Activated naive CD4-positive, alpha-beta T cell treated with anti-CD3 and anti-CD28 coated beads for 36 hours (primary cell): Measurements from ENCODE around the gene PHYKPL. TPM values are rescaled to one million over a fixed set of nuclear protein-coding genes. Genes with fewer than 3 reads are reported as not detected.

ENCODE experiments used
- CTCF ChIA-PET: fragments of 350-600 bp; sonication (Branson Sonifier 250); formaldehyde crosslinking; loops from one replicate; lab custom pipeline; 2021; ENCODE audit warnings: antibody characterized with exemption; lab: Charles Lee
- DNase-seq: peaks from one replicate; pipeline ENCODE4 v3.0.0-alpha.2; 2020
- H3K27ac Mint-ChIP-seq: one replicate; pipeline ENCODE4 v1.8.0; 2021; ENCODE audit warnings: mild to moderate bottlenecking, mixed read lengths
- H3K27me3 Mint-ChIP-seq: one replicate; pipeline ENCODE4 v1.8.0; 2021; ENCODE audit warnings: low read depth, mixed read lengths
- H3K36me3 Mint-ChIP-seq: one replicate; pipeline ENCODE4 v1.8.0; 2021; ENCODE audit warnings: low read depth, mixed read lengths
- H3K4me1 Mint-ChIP-seq: one replicate; pipeline ENCODE4 v1.8.0; 2021; ENCODE audit warnings: low read depth, mixed read lengths
- H3K4me3 Mint-ChIP-seq: one replicate; pipeline ENCODE4 v1.8.0; 2021; ENCODE audit warnings: mild to moderate bottlenecking, moderate library complexity, mixed read lengths
- H3K9me3 Mint-ChIP-seq: one replicate; pipeline ENCODE4 v1.8.0; 2021; ENCODE audit warnings: mixed read lengths
- intact Hi-C: fragments of 100-400 bp; cut with micrococcal nuclease; formaldehyde crosslinking; loops from one replicate; pipeline ENCODE4 v1.15.1; 2023
- total RNA-seq, 2 experiments: library from RNA; stranded (reverse); gene quantifications; one replicate each; pipeline ENCODE4 v1.2.3, GENCODE V29; 2021

PHYKPL gene
- total RNA-seq, 2 experiments from 2014 or later: 50.9 to 51.2 TPM

DNA sequence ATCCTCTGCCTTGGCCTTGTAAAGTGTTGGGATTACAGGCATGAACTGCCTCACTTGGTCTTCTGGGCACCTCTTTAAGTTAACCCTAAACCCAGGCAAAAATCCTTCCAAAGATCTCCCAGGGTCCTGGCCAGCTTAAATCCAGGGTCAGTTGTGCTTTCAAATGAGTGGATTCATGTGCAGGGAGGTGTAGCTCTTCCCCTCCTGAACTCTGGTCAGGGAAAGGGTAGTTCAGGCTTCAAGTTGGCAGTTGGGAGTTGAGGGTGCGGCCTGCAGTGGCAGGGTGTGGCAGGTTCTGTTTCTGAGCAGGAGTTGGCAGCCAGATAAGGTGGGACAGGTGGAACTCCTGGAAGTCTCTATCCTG is 24.7 kb downstream of the PHYKPL start:
- DNase-seq: no peak
- peaks cover 2% of the 10 kb centered on the region for H3K27me3 Mint-ChIP-seq
- H3K4me3 Mint-ChIP-seq: peak overlapping the region; percentile 0
- no peaks in the 10 kb centered on the region for H3K9me3 Mint-ChIP-seq
- peaks cover 63% of the 10 kb centered on the region for H3K36me3 Mint-ChIP-seq
- intact Hi-C loops: no loop called here
- peaks cover 37% of the 10 kb centered on the region for H3K4me1 Mint-ChIP-seq
- H3K27ac Mint-ChIP-seq: peak overlapping the region; percentile 72
- CTCF ChIA-PET: no interaction called here

DNA sequence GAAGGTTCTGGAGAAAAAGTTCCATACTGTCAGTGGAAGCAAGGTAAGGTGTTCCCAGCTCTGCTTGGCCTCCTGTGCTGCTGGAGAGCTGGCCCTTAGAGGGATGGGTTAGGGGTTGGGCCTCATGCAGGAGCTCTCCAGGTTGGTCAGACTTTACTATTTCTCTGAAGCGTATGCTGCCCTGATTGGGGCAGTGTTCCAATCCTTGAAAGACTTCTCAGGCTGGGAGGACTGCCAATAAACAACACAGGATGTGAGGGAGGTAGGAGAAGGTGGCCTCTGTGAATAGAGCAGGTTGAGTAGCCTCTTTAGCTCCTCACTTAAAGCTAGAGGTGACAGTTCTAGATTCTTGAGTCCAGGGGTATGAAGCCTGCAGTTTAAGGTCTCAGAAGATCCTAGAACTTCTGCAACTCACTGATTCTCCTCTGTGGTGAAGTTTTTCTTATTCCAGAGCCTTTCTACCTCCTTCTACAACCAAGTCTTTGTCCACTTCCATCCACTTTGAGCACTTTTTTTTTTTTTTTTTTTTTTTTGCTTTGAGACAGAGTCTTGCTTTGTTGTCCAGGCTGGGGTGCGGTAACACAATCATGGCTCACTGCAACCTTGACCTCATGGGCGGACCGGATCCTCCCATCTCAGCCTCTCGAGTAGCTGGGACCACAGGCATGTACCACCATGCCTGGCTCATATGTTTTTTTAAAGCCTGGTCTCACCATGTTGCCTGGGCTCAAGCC is 25.3 kb downstream of the PHYKPL start:
- intact Hi-C loops: no loop called here
- Mint-ChIP-seq H3K27ac (peak overlapping the region; percentile 72), H3K36me3 (peaks cover 60% of the 10 kb centered on the region), H3K4me3 (peak overlapping the region; percentile 82), H3K27me3 (peaks cover 2% of the 10 kb centered on the region), H3K9me3 (no peaks in the 10 kb centered on the region), H3K4me1 (peaks cover 37% of the 10 kb centered on the region)
- DNase-seq: no peak
- CTCF ChIA-PET: interaction anchor here (1.0 kb wide), 1 partner anchor 27 kb away, joined by 5 read pairs; no protein-coding TSS in a partner anchor

DNA sequence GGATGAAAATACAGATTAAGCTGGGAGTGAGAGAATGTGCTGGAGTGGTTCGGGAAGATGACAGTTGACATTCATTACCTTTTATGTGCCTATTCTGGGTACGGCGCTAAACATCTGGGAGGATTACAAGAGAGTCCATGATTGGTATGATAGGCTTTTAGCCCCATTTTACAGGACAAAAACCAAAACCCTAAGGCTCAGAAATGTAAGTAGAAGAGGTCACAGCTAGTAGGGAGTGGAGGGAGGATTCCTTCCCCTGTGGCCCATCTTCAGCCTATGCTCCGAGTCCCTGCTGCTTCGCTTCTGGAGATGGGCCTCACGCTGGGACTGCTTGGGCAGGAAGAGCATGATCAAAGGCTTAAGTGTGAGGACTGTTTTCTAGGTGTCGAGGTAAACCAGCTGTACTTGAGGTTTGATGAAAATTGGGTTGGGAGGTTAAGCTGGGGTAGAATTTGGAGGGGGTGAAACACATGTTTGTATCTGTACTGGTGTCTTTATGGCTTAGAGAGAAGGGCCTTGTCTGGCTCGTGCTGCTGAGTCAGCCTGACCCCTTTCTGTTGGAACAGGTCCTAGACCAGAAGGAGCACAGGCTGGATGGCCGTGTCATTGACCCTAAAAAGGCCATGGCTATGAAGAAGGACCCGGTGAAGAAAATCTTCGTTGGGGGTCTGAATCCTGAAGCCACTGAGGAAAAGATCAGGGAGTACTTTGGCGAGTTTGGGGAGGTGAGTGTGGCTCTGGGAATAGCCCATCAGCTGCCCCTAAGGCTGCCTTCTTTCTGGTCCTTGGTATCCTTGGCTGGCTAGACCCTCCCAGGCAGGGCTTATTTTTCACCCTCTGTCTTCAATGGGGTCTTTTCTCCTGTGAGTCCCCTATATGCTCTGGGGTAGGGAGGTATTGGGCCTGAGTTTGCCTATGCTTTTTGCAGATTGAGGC is 26.2 kb downstream of the PHYKPL start:
- no peak for DNase-seq
- Mint-ChIP-seq H3K27ac (peak overlapping the region; percentile 72), H3K4me1 (peaks cover 37% of the 10 kb centered on the region), H3K27me3 (peaks cover 2% of the 10 kb centered on the region), H3K9me3 (no peaks in the 10 kb centered on the region), H3K36me3 (peaks cover 56% of the 10 kb centered on the region), H3K4me3 (peak overlapping the region; percentile 82)
- intact Hi-C loops: no loop called here
- CTCF ChIA-PET: interaction anchor here (1.0 kb wide), 1 partner anchor 28 kb away, joined by 5 read pairs; no protein-coding TSS in a partner anchor

DNA sequence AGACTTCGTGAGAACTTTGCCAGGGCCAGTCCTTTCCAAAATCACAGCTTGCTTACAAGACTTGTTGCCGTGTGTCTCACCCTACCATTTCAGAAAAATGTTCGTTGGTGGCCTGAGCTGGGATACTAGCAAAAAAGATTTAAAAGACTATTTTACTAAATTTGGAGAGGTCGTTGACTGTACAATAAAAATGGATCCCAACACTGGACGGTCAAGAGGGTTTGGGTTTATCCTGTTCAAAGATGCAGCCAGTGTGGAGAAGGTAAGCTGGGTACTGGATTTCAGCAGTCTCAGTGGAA is 26.9 kb downstream of the PHYKPL start:
- peak overlapping the region; percentile 82 for H3K4me3 Mint-ChIP-seq
- H3K36me3 Mint-ChIP-seq: peaks cover 52% of the 10 kb centered on the region
- peak overlapping the region; percentile 72 for H3K27ac Mint-ChIP-seq
- intact Hi-C loops: loop anchor here (2.0 kb wide), 1 partner anchor 51 kb away; no protein-coding TSS in a partner anchor
- no peaks in the 10 kb centered on the region for H3K9me3 Mint-ChIP-seq
- H3K4me1 Mint-ChIP-seq: peaks cover 37% of the 10 kb centered on the region
- CTCF ChIA-PET: no interaction called here
- DNase-seq: no peak
- peaks cover 2% of the 10 kb centered on the region for H3K27me3 Mint-ChIP-seq

DNA sequence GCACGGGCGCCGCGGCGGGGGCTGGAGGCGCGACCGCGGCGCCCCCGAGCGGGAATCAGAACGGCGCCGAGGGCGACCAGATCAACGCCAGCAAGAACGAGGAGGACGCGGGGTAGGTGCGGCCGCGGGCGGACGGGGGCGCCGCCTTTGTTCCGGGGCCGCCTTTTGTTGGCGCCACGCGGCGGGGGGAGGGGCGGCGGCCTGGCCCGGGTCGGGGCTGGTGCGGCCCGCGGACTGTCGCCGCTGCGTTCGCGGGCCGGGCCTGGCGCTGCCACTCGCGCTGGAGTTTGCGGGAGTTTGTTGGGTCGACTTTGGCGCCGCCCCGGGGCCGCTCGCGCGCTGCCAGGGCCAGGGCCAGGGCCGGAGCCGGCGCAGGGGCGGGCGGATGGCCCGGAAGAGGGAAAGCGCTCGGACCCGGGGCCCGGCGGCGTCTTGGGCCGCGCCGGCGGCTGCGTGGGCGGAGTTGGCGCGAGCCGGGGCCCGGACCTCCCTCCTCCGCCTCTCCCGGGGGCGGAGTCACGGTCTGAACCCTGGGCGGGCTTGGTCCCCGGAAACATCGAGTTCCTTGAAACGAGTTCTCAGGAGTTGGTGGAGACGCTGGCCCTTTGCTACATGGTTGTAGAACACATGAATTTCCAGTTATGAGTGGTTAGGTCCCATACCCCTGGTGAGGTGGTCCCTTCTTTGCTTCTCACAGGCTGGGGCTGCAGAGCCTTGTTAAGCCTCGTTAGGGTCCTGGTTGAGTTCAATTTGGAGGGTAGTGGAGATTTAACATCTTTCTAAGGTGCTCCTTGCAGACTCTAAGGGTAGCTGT is 27.5 kb downstream of the PHYKPL start:
- Mint-ChIP-seq H3K4me1 (peaks cover 35% of the 10 kb centered on the region), H3K36me3 (peaks cover 49% of the 10 kb centered on the region), H3K9me3 (no peaks in the 10 kb centered on the region), H3K27me3 (peaks cover 2% of the 10 kb centered on the region), H3K27ac (peak overlapping the region; percentile 72), H3K4me3 (peak overlapping the region; percentile 96)
- DNase-seq: peak; percentile 85
- CTCF ChIA-PET: interaction anchor here (1.4 kb wide), 1 partner anchor 30 kb away, joined by 4 read pairs; no protein-coding TSS in a partner anchor
- intact Hi-C loops: loop anchor here (1.0 to 2.0 kb wide), 3 partner anchors 27 to 92 kb away; partner anchors contain the start of genes N4BP3 and PHYKPL

DNA sequence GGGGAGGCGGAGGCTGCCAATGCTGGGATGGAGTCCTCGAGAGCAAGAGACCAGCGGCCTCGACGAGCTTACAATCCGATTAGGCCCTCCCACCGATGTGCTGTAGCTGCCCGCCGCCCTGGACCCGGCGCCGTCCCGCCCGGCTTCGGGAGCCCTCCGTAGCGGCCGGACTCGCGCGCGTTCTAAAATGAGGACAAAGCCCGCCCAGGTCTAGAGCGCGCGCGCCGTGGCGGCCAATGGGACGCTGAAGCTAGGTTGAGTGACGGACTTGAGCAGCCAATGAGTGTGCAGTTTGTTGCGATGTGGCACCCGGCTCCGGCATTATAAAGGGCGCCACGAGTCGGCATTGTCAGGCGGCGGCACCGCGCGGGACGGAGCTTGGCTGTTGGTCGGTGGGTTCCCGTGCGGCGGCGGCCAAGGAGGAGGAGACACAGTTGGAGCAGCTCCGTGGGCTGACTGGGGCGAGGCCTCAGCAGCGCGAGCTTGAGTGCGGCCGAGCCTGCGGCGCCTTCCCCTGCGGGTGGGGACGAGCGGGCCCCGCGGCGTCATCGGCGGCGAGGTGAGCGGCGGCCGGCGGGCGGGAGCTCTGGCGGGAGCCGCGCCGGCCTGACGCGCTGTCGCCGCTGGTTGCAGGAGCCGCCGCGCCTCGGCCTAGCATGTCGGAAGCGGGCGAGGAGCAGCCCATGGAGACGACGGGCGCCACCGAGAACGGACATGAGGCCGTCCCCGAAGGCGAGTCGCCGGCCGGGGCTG is 28.2 kb downstream of the PHYKPL start, which contains the start of gene HNRNPAB:
Gene HNRNPAB (plus strand): TSS at position 352 of the 753 bp plus-strand sequence. CDS start 305 bp downstream, at position 657.
- peak within 1 kb of the TSS; percentile 97 for H3K27ac Mint-ChIP-seq
- peaks cover 42% of the 10 kb centered on the region for H3K36me3 Mint-ChIP-seq
- H3K9me3 Mint-ChIP-seq: no peaks in the 10 kb centered on the region
- peak within 1 kb of the TSS; percentile 96 for H3K4me3 Mint-ChIP-seq
- DNase-seq: peak; percentile 96
- intact Hi-C loops: loop anchor here (1.0 to 2.0 kb wide), 3 partner anchors 28 to 91 kb away; partner anchors contain the start of genes N4BP3 and PHYKPL
- CTCF ChIA-PET: interaction anchor here (1.4 kb wide), 1 partner anchor 31 kb away, joined by 4 read pairs; no protein-coding TSS in a partner anchor
- H3K27me3 Mint-ChIP-seq: peaks cover 2% of the 10 kb centered on the region
- peaks cover 31% of the 10 kb centered on the region for H3K4me1 Mint-ChIP-seq

DNA sequence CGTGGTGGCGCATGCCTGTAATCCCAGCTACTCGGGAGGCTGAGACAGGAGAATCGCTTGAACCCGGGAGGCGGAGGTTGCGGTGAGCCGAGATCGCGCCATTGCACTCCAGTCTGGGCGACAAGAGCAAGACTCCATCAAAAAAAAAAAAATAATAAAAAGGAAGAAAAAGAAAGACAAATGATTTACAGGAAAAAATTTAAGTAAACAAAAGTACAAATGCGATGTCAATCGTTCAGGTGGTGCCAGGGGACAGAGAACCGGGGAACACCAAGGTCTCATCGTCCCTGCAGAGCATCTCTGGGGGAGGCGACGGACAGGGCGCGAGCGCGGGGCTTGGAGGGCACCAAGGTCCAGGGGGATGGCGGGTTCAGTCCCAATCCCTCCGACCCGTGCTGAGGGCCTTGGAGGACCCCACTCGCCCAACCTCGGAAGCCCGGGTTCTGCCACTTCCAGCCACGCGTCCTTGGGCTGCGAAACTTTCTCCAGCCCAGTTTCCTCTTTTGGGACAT is 28.9 kb downstream of the PHYKPL start:
- H3K36me3 Mint-ChIP-seq: peaks cover 35% of the 10 kb centered on the region
- peak; percentile 41 for DNase-seq
- intact Hi-C loops: loop anchor here (1.0 to 2.0 kb wide), 3 partner anchors 29 to 90 kb away; partner anchors contain the start of genes N4BP3 and PHYKPL
- peak overlapping the region; percentile 96 for H3K4me3 Mint-ChIP-seq
- H3K27me3 Mint-ChIP-seq: peaks cover 2% of the 10 kb centered on the region
- CTCF ChIA-PET: interaction anchor here (1.4 kb wide), 1 partner anchor 31 kb away, joined by 4 read pairs; no protein-coding TSS in a partner anchor
- H3K9me3 Mint-ChIP-seq: no peaks in the 10 kb centered on the region
- peaks cover 28% of the 10 kb centered on the region for H3K4me1 Mint-ChIP-seq
- H3K27ac Mint-ChIP-seq: peak overlapping the region; percentile 70

DNA sequence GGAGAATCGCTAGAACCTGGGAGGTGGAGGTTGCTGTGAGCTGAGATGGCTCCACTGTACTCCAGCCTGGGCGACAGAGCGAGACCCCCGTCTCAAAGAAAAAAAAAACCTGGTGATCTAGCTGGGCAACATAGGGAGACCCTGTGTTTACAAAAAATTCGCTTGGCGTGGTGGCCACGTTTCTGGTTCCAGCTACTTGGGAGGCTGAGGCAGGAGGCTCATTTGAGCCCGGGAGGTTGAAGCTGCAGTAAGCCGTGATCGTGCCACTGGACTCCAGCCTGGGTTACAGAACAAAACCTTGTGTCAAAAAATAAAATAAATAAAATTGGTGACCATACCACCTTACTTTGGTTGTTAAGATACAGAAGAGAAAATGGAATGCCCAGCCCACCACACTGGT is 30.1 kb downstream of the PHYKPL start:
- no peak for DNase-seq
- Mint-ChIP-seq H3K4me3 (peak overlapping the region; percentile 63), H3K9me3 (no peaks in the 10 kb centered on the region), H3K27me3 (peaks cover 2% of the 10 kb centered on the region), H3K36me3 (peaks cover 26% of the 10 kb centered on the region), H3K4me1 (peaks cover 19% of the 10 kb centered on the region), H3K27ac (no peak overlapping the region)
- intact Hi-C loops: no loop called here
- CTCF ChIA-PET: interaction anchor here (0.6 kb wide), 2 partner anchors 581 to 634 kb away, joined by 3 read pairs; no protein-coding TSS in a partner anchor

DNA sequence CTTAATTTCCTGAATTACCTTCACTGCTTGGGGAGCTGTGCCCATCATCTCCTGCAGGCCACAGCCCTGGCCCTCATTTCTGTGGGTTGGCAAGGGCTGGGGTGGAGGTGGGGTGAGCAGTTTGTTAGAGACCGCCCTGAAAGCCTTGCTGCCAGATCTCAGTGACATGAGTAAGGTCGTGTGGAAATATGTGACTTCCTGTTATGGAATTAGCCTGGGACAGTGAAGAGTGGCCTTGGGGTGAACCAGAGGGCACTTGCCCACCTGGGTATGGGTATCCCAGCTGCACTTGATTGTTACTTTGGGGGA is 30.7 kb downstream of the PHYKPL start:
- no peak overlapping the region for H3K27ac Mint-ChIP-seq
- intact Hi-C loops: no loop called here
- CTCF ChIA-PET: interaction anchor here (0.6 kb wide), 1 partner anchor 582 kb away, joined by 3 read pairs; no protein-coding TSS in a partner anchor

DNA sequence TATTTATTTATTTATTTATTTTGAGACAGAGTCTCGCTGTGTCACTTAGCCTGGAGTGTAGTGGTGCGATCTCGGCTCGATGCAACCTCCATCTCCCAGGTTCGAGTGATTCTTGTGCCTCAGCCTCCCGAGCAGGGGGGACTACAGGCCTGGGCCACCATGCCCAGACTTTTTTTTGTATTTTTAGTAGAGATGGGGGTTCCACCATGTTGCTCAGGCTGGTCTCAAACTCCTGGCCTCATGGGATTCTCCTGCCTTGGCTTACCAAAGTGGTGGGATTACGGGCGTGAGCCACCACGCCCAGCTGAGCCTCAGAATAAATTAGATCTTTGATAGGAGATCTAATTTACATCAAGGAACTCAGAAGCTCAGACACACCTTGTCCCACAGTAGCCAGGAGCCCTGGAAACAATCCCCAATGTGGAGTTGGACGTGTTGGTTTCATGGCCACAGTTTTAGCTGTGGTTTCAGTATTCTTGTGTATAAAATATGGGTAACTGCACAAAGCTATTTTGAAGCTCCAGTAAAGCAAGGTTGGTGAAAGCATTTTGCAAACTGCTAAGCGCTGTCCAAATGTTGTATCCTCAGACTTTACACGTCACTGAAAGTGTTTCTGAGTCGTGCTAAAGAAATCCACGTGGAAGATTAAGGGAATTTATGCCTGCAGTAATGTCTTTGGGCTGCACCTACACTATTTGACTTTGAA is 31.2 kb downstream of the PHYKPL start:
- intact Hi-C loops: no loop called here
- H3K4me3 Mint-ChIP-seq: no peak overlapping the region
- H3K27ac Mint-ChIP-seq: no peak overlapping the region
- CTCF ChIA-PET: no interaction called here
- H3K27me3 Mint-ChIP-seq: peaks cover 2% of the 10 kb centered on the region
- H3K36me3 Mint-ChIP-seq: peaks cover 14% of the 10 kb centered on the region
- H3K9me3 Mint-ChIP-seq: no peaks in the 10 kb centered on the region
- no peak for DNase-seq
- peaks cover 7% of the 10 kb centered on the region for H3K4me1 Mint-ChIP-seq

More for the DNA sequence above, 30.7 kb downstream of the PHYKPL start:
- H3K4me3 Mint-ChIP-seq: no peak overlapping the region
- H3K27me3 Mint-ChIP-seq: peaks cover 2% of the 10 kb centered on the region
- H3K9me3 Mint-ChIP-seq: no peaks in the 10 kb centered on the region
- H3K4me1 Mint-ChIP-seq: peaks cover 12% of the 10 kb centered on the region
- peaks cover 19% of the 10 kb centered on the region for H3K36me3 Mint-ChIP-seq
- DNase-seq: no peak
